HCT116 (cell line): ENCODE measurements around the gene SLC6A11. TPM values are rescaled to one million over a fixed set of nuclear protein-coding genes. Genes with fewer than 3 reads are reported as not detected.
A peak's percentile ranks its signal among the peaks of the same experiment; 100 is the strongest.

Experiments
- ATAC-seq: fragments of 200-7000 bp; cut with Tn5 transposase; 2 replicates; pipeline ENCODE4 v1.9.1; 2020; ENCODE audit warnings: mild to moderate bottlenecking, moderate library complexity
- BruUV-seq: library from RNA; stranded (reverse); fragments of 400-500 nt; replicated peaks from 2 replicates; lab custom pipeline; 2021; lab: Mats Ljungman, UMichigan
- CTCF ChIA-PET: fragments of 300-600 bp; sonication (Branson Sonifier 250); formaldehyde crosslinking; loops from one replicate; lab custom pipeline; 2021; ENCODE audit warnings: antibody characterized with exemption; lab: Charles Lee
- POLR2A ChIA-PET: fragments of 300-600, 350-600 bp; sonication (Branson Sonifier 250); formaldehyde crosslinking; loops from one replicate; lab custom pipeline; 2021; ENCODE audit warnings: antibody characterized with exemption; lab: Charles Lee
- RAD21 ChIA-PET, 2 experiments: fragments of 300-600 bp; sonication (Branson Sonifier 250); formaldehyde crosslinking; loops; one replicate each; lab custom pipeline; 2023; ENCODE audit warnings: low total read pairs in 2 of 2; ENCODE audit not compliant: uncharacterized antibody in 2 of 2, unreplicated experiment in 2 of 2, low non-redundant PET in 1 of 2; lab: Charles Lee
- DNase-seq: peaks from one replicate; pipeline ENCODE4 v3.0.0-alpha.2; 2010; ENCODE audit warnings: low read depth, low spot score
- H2AFZ ChIP-seq: fragments of 200-600 bp; shearing (Covaris generic), sonication (generic); 2 replicates; pipeline ENCODE4 v1.6.1; 2017; ENCODE audit warnings: low read depth, mixed run types, mixed read lengths, antibody characterized with exemption, low read length; ENCODE audit not compliant: poor library complexity, severe bottlenecking
- H3K27ac ChIP-seq: 2 replicates; pipeline ENCODE4 v1.5.1; 2012; ENCODE audit warnings: low read depth, low read length
- H3K27me3 ChIP-seq: fragments of 200-600 bp; sonication (generic); 2 replicates; pipeline ENCODE4 v1.6.1; 2016; ENCODE audit warnings: mixed run types, low read length, mixed read lengths; ENCODE audit not compliant: insufficient read depth
- H3K36me3 ChIP-seq, 2 experiments: fragments of 200-500 bp in 1 of 2; fragments of 200-600 bp in 1 of 2; sonication (Bioruptor generic) in 1 of 2; sonication (generic) in 1 of 2; 2 replicates each; pipeline versions ENCODE4 v1.5.1 to v1.6.1; 2014 to 2016; ENCODE audit warnings: low read length in 2 of 2, inconsistent platforms in 1 of 2, mixed read lengths in 1 of 2, mixed run types in 1 of 2; ENCODE audit not compliant: insufficient read depth in 2 of 2, control insufficient read depth in 1 of 2
- H3K4me1 ChIP-seq, 2 experiments: fragments of 200-600 bp in 1 of 2; sonication (generic) in 1 of 2; 2 replicates each; pipeline versions ENCODE4 v1.5.1 to v1.6.1; 2012 to 2017; ENCODE audit warnings: low read length in 2 of 2, inconsistent platforms in 1 of 2, mild to moderate bottlenecking in 1 of 2, mixed read lengths in 1 of 2, mixed run types in 1 of 2, moderate library complexity in 1 of 2; ENCODE audit not compliant: insufficient read depth in 2 of 2, control insufficient read depth in 1 of 2
- H3K4me2 ChIP-seq: fragments of 200-600 bp; sonication (generic); 2 replicates; pipeline ENCODE4 v1.6.1; 2017; ENCODE audit warnings: mixed run types, low read length, mixed read lengths
- H3K4me3 ChIP-seq, 2 experiments: fragments of 200-600 bp in 1 of 2; sonication (generic) in 1 of 2; replicated peaks in 1 of 2; 2 replicates each; pipeline ENCODE4 v1.5.1; 2011 to 2016; ENCODE audit warnings: low read length in 2 of 2, control low read depth in 1 of 2, low read depth in 1 of 2, mild to moderate bottlenecking in 1 of 2, mixed read lengths in 1 of 2, mixed run types in 1 of 2
- H3K79me2 ChIP-seq: fragments of 200-600 bp; sonication (generic); 2 replicates; pipeline ENCODE4 v1.6.1; 2017; ENCODE audit warnings: mild to moderate bottlenecking, mixed run types, low read length, moderate library complexity, mixed read lengths; ENCODE audit not compliant: insufficient read depth
- H3K9ac ChIP-seq: fragments of 200-600 bp; sonication (generic); 2 replicates; pipeline ENCODE4 v1.6.1; 2016; ENCODE audit warnings: low read length, mixed read lengths
- H3K9me2 ChIP-seq: fragments of 200-600 bp; sonication (generic), shearing (Covaris generic); 2 replicates; pipeline ENCODE4 v1.6.1; 2017; ENCODE audit warnings: mixed run types, mild to moderate bottlenecking, moderate library complexity; ENCODE audit not compliant: insufficient read depth
- H3K9me3 ChIP-seq, 2 experiments: fragments of 200-500 bp in 1 of 2; fragments of 200-600 bp in 1 of 2; sonication (Bioruptor generic) in 1 of 2; sonication (generic) in 1 of 2; 2 replicates each; pipeline ENCODE4 v1.6.1; 2014 to 2017; ENCODE audit warnings: low read length in 2 of 2, mixed read lengths in 2 of 2, inconsistent platforms in 1 of 2, low read depth in 1 of 2, mild to moderate bottlenecking in 1 of 2, mixed run types in 1 of 2, moderate library complexity in 1 of 2; ENCODE audit not compliant: control insufficient read depth in 1 of 2, insufficient read depth in 1 of 2
- H4K20me1 ChIP-seq: fragments of 200-600 bp; sonication (generic), shearing (Covaris generic); 2 replicates; pipeline ENCODE4 v1.6.1; 2017; ENCODE audit warnings: mixed run types, mild to moderate bottlenecking, moderate library complexity; ENCODE audit not compliant: insufficient read depth
- ELF1 ChIP-seq: IDR thresholded peaks from 2 replicates; pipeline ENCODE4 v1.6.1; 2012; ENCODE audit warnings: low read depth, borderline replicate concordance
- ZNF274 ChIP-seq: fragments of 200-500 bp; sonication (Bioruptor generic); IDR thresholded peaks from 2 replicates; pipeline ENCODE4 v1.6.1; 2014; ENCODE audit warnings: mild to moderate bottlenecking, low read depth, low read length, inconsistent platforms
- intact Hi-C: fragments of 100-400 bp; cut with micrococcal nuclease; formaldehyde crosslinking; loops from 2 replicates; pipeline ENCODE4 v1.10.0; 2022
- total RNA-seq: library from RNA; stranded (reverse); gene quantifications from one replicate; pipeline ENCODE4 v1.2.1, GENCODE V29; 2021; ENCODE audit not compliant: unreplicated experiment
- TF ChIP-seq, protein P1 (sequence below): IDR thresholded peaks from 2 replicates; pipeline ENCODE4 v1.6.1; 2012; ENCODE audit warnings: low read depth

Gene SLC6A11
- total RNA-seq, 1 experiment from 2014 or later = not detected

DNA sequence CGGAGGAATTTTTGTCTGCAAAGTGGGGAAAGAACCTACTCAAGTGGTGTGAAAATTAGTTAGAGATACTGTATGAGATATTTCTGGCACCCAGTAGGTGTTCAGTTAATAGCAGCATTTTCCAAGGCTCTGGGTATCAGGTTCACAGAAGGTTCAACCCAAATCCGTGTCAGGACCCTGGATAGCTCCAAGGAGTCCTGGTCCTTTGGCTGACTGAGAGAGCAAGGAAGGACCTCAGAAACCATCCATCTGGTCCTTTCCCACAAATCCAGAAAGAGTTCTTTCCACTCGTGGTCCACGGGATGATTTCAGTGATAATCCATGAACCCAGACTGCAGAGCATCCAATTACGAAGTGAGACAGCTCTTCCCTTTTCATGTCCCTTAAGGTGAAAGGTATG is 51.4 kb downstream of the SLC6A11 start:
- Histone ChIP-seq H4K20me1 (no peaks in the 10 kb centered on the region), H3K4me2 (no peak overlapping the region), H3K9ac (no peak overlapping the region), H2AFZ (no peak overlapping the region), H3K36me3 (no peaks in the 10 kb centered on the region), H3K27ac (no peak overlapping the region), H3K9me3 (no peaks in the 10 kb centered on the region), H3K9me2 (no peaks in the 10 kb centered on the region), H3K27me3 (peaks cover 68% of the 10 kb centered on the region), H3K4me3 (no peak overlapping the region), H3K4me1 (no peaks in the 10 kb centered on the region), H3K79me2 (no peaks in the 10 kb centered on the region)
- intact Hi-C loops = no loop called here
- no peak for TF ChIP-seq ELF1
- TF ChIP-seq, protein P1, sequence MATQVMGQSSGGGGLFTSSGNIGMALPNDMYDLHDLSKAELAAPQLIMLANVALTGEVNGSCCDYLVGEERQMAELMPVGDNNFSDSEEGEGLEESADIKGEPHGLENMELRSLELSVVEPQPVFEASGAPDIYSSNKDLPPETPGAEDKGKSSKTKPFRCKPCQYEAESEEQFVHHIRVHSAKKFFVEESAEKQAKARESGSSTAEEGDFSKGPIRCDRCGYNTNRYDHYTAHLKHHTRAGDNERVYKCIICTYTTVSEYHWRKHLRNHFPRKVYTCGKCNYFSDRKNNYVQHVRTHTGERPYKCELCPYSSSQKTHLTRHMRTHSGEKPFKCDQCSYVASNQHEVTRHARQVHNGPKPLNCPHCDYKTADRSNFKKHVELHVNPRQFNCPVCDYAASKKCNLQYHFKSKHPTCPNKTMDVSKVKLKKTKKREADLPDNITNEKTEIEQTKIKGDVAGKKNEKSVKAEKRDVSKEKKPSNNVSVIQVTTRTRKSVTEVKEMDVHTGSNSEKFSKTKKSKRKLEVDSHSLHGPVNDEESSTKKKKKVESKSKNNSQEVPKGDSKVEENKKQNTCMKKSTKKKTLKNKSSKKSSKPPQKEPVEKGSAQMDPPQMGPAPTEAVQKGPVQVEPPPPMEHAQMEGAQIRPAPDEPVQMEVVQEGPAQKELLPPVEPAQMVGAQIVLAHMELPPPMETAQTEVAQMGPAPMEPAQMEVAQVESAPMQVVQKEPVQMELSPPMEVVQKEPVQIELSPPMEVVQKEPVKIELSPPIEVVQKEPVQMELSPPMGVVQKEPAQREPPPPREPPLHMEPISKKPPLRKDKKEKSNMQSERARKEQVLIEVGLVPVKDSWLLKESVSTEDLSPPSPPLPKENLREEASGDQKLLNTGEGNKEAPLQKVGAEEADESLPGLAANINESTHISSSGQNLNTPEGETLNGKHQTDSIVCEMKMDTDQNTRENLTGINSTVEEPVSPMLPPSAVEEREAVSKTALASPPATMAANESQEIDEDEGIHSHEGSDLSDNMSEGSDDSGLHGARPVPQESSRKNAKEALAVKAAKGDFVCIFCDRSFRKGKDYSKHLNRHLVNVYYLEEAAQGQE = peak; percentile 77
- DNase-seq (no peak), ATAC-seq (no peak)
- RAD21 ChIA-PET = no interaction called here
- no TSS peak for BruUV-seq
- POLR2A ChIA-PET = no interaction called here
- CTCF ChIA-PET = no interaction called here

DNA sequence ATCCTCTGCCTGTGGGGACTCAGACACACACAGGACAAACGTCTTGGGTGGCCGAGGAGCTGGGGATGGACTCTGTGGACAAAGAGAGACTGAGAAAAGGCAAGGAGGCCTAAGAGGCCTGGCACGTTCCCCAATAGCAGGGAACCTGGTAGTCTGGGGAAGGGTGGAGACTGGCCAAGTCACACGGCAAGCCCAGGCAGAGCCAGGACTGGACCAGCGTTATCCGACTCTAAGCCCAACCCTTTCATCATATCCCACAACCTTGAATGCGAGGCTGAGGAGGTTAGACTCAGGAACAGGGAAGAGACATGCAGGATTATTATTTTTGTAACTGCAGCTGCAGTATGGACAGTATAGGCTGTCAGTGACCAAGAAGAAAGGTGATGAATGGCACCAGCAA is 53.4 kb downstream of the SLC6A11 start:
- no peak overlapping the region for H3K4me2 ChIP-seq
- H3K4me3 ChIP-seq = no peak overlapping the region
- BruUV-seq = no TSS peak
- H3K9ac ChIP-seq = no peak overlapping the region
- ATAC-seq (no peak), DNase-seq (no peak)
- H3K27ac ChIP-seq = no peak overlapping the region
- H3K9me2 ChIP-seq = no peaks in the 10 kb centered on the region
- ChIA-PET POLR2A (no interaction called here), CTCF (no interaction called here), RAD21 (no interaction called here)
- H4K20me1 ChIP-seq = no peaks in the 10 kb centered on the region
- TF ChIP-seq ZNF274 = no peak
- H3K9me3 ChIP-seq = no peaks in the 10 kb centered on the region
- H3K79me2 ChIP-seq = no peaks in the 10 kb centered on the region
- intact Hi-C loops = no loop called here
- no peaks in the 10 kb centered on the region for H3K36me3 ChIP-seq
- H3K27me3 ChIP-seq = peaks cover 65% of the 10 kb centered on the region
- H2AFZ ChIP-seq = no peak overlapping the region
- no peaks in the 10 kb centered on the region for H3K4me1 ChIP-seq
